HepG2 (cell line): ENCODE measurements around the gene FABP1. TPM values are rescaled to one million over a fixed set of nuclear protein-coding genes. Genes with fewer than 3 reads are reported as not detected.

Source experiments
- FLYWCH1 ChIP-seq: sonication (generic); formaldehyde crosslinking; IDR thresholded peaks from 2 replicates; pipeline ENCODE4 v1.8.1; 2023; ENCODE audit warnings: mild to moderate bottlenecking, missing genetic modification reagents
- IRX3 ChIP-seq: sonication (generic); formaldehyde crosslinking; IDR thresholded peaks from 2 replicates; pipeline ENCODE4 v1.8.1; 2023; ENCODE audit warnings: mild to moderate bottlenecking, low read depth, missing genetic modification reagents, borderline replicate concordance
- KDM4B ChIP-seq: sonication (generic); formaldehyde crosslinking; IDR thresholded peaks from 2 replicates; pipeline ENCODE4 v1.4.0; 2020; ENCODE audit warnings: missing genetic modification reagents
- PCBP1 ChIP-seq: fragments of 200-400 bp; formaldehyde crosslinking; IDR thresholded peaks from 2 replicates; pipeline ENCODE4 v1.6.1; 2017; ENCODE audit warnings: mild to moderate bottlenecking, low read depth, low read length, borderline replicate concordance
- ZFAT ChIP-seq: sonication (generic); formaldehyde crosslinking; conservative IDR thresholded peaks from 2 replicates; pipeline ENCODE4 v1.8.1; 2023; ENCODE audit warnings: missing genetic modification reagents, inconsistent platforms
- ZFX ChIP-seq: sonication (generic); formaldehyde crosslinking; IDR thresholded peaks from 2 replicates; pipeline ENCODE4 v1.4.0; 2020; ENCODE audit warnings: mild to moderate bottlenecking, low read depth, missing genetic modification reagents, moderate library complexity
- ZNF552 ChIP-seq: sonication (generic); formaldehyde crosslinking; IDR thresholded peaks from 2 replicates; pipeline ENCODE4 v1.9.0; 2022; ENCODE audit warnings: missing genetic modification reagents, mild to moderate bottlenecking, borderline replicate concordance
- polyA plus RNA-seq, 8 experiments: library from polyadenylated mRNA; depleted of rRNA in 3 of 8; stranded (reverse) in 7 of 8; unstranded in 1 of 8; fragments of >200 nt; fragmentation: Illumina TruSeq in 4 of 8; extraction: Trizol in 4 of 8; gene quantifications; 2 replicates each; pipeline versions ENCODE4 v1.2.1 to v1.2.3, GENCODE V29; 2011 to 2016; ENCODE audit warnings: low read depth in 4 of 8, missing spikeins in 1 of 8, mixed read lengths in 1 of 8; ENCODE audit not compliant: insufficient read depth in 1 of 8
- total RNA-seq, 5 experiments: library from RNA; depleted of rRNA; stranded (reverse); fragments of >200 nt; fragmentation: Illumina TruSeq; extraction: Trizol; gene quantifications; 2 replicates each; pipeline ENCODE4 v1.2.3, GENCODE V29; 2016; ENCODE audit warnings: low read depth in 1 of 5
- TF ChIP-seq, protein P1 (sequence below), 2 experiments: fragments of 450-650 bp in 1 of 2; sonication (generic) in 1 of 2; formaldehyde crosslinking in 1 of 2; IDR thresholded peaks; 2 replicates each; pipeline versions ENCODE4 v1.6.1 to v1.8.0; 2016 to 2022; ENCODE audit warnings: antibody characterized with exemption in 1 of 2, mild to moderate bottlenecking in 1 of 2, missing genetic modification reagents in 1 of 2
- TF ChIP-seq, protein P2 (sequence below): sonication (generic); formaldehyde crosslinking; IDR thresholded peaks from 2 replicates; pipeline ENCODE4 v1.9.0; 2021; ENCODE audit warnings: missing genetic modification reagents, mild to moderate bottlenecking, borderline replicate concordance
- TF ChIP-seq, protein P3 (sequence below): sonication (generic); formaldehyde crosslinking; conservative IDR thresholded peaks from 2 replicates; pipeline ENCODE4 v1.4.0; 2020; ENCODE audit warnings: mild to moderate bottlenecking, missing genetic modification reagents, moderate library complexity
- TF ChIP-seq, protein P4 (sequence below): fragments of 450-650 bp; IDR thresholded peaks from 2 replicates; pipeline ENCODE4 v1.6.1; 2017

The FABP1 gene
- total and polyA plus RNA-seq, 2 of the 13 experiments (the other 11 are each of a cell fraction or from before 2014, with no cell fraction given) = 644 to 1,608 TPM

DNA sequence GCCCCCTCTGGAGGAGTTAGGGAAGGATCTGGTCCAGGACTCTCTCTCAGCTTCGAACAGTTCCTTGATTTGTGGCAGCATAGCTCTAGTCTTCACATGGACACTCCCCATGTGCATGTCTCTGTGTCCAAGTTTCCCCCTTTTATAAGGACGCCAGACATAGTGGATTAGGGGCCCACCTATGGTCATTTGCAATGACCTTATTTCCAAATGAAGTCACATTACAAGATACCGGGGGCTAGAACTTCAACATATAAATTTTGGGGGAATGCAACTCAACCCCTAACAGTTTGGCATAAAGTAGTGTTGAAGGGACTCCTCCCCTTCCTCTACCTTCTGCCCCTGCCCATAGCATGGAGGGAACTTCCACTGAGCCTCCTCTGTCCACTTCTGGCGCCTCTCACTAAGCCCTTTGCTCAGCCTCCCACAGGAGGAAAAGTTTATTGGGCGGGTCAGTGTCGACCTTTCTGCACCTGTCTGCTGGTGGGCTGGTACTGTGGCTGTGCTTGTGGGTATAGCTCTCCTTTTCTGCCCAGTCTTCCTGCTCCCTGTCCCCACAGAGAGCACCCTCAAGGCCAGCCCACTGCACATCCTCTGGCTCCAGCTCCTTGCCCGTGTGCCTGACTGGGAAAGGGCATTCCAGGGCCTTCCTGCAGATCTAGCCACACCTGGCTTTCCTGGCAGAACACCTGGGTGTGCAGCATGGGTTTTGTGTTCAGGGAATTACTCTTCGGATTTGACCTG, 5.5 kb downstream of the FABP1 start (continued):
- TF ChIP-seq, protein P1, sequence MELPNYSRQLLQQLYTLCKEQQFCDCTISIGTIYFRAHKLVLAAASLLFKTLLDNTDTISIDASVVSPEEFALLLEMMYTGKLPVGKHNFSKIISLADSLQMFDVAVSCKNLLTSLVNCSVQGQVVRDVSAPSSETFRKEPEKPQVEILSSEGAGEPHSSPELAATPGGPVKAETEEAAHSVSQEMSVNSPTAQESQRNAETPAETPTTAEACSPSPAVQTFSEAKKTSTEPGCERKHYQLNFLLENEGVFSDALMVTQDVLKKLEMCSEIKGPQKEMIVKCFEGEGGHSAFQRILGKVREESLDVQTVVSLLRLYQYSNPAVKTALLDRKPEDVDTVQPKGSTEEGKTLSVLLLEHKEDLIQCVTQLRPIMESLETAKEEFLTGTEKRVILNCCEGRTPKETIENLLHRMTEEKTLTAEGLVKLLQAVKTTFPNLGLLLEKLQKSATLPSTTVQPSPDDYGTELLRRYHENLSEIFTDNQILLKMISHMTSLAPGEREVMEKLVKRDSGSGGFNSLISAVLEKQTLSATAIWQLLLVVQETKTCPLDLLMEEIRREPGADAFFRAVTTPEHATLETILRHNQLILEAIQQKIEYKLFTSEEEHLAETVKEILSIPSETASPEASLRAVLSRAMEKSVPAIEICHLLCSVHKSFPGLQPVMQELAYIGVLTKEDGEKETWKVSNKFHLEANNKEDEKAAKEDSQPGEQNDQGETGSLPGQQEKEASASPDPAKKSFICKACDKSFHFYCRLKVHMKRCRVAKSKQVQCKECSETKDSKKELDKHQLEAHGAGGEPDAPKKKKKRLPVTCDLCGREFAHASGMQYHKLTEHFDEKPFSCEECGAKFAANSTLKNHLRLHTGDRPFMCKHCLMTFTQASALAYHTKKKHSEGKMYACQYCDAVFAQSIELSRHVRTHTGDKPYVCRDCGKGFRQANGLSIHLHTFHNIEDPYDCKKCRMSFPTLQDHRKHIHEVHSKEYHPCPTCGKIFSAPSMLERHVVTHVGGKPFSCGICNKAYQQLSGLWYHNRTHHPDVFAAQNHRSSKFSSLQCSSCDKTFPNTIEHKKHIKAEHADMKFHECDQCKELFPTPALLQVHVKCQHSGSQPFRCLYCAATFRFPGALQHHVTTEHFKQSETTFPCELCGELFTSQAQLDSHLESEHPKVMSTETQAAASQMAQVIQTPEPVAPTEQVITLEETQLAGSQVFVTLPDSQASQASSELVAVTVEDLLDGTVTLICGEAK (IDR thresholded peaks at IDR 0.05) = no peak
- TF ChIP-seq, protein P1 (CRISPR knock-in tag; IDR thresholded peaks at IDR 0.05) = no peak
- TF ChIP-seq, protein P2, sequence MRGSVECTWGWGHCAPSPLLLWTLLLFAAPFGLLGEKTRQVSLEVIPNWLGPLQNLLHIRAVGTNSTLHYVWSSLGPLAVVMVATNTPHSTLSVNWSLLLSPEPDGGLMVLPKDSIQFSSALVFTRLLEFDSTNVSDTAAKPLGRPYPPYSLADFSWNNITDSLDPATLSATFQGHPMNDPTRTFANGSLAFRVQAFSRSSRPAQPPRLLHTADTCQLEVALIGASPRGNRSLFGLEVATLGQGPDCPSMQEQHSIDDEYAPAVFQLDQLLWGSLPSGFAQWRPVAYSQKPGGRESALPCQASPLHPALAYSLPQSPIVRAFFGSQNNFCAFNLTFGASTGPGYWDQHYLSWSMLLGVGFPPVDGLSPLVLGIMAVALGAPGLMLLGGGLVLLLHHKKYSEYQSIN = no peak
- TF ChIP-seq ZNF552 (CRISPR knock-in tag) (no peak), ZFX (CRISPR knock-in tag) (0 out of 2 replicates have a peak, but pooled peaks have one; percentile 41), FLYWCH1 (CRISPR knock-in tag) (peak; percentile 67; the same call in 1 of the 2 replicates), KDM4B (CRISPR knock-in tag) (no peak), PCBP1 (no peak), IRX3 (CRISPR knock-in tag) (0 out of 2 replicates have a peak, but pooled peaks have one; percentile 33), ZFAT (CRISPR knock-in tag) (no peak)
- TF ChIP-seq, protein P3, sequence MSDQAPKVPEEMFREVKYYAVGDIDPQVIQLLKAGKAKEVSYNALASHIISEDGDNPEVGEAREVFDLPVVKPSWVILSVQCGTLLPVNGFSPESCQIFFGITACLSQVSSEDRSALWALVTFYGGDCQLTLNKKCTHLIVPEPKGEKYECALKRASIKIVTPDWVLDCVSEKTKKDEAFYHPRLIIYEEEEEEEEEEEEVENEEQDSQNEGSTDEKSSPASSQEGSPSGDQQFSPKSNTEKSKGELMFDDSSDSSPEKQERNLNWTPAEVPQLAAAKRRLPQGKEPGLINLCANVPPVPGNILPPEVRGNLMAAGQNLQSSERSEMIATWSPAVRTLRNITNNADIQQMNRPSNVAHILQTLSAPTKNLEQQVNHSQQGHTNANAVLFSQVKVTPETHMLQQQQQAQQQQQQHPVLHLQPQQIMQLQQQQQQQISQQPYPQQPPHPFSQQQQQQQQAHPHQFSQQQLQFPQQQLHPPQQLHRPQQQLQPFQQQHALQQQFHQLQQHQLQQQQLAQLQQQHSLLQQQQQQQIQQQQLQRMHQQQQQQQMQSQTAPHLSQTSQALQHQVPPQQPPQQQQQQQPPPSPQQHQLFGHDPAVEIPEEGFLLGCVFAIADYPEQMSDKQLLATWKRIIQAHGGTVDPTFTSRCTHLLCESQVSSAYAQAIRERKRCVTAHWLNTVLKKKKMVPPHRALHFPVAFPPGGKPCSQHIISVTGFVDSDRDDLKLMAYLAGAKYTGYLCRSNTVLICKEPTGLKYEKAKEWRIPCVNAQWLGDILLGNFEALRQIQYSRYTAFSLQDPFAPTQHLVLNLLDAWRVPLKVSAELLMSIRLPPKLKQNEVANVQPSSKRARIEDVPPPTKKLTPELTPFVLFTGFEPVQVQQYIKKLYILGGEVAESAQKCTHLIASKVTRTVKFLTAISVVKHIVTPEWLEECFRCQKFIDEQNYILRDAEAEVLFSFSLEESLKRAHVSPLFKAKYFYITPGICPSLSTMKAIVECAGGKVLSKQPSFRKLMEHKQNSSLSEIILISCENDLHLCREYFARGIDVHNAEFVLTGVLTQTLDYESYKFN (CRISPR knock-in tag) = 0 out of 2 replicates have a peak, but pooled peaks have one; percentile 20
- TF ChIP-seq, protein P4, sequence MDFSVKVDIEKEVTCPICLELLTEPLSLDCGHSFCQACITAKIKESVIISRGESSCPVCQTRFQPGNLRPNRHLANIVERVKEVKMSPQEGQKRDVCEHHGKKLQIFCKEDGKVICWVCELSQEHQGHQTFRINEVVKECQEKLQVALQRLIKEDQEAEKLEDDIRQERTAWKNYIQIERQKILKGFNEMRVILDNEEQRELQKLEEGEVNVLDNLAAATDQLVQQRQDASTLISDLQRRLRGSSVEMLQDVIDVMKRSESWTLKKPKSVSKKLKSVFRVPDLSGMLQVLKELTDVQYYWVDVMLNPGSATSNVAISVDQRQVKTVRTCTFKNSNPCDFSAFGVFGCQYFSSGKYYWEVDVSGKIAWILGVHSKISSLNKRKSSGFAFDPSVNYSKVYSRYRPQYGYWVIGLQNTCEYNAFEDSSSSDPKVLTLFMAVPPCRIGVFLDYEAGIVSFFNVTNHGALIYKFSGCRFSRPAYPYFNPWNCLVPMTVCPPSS = no peak
